Inflammatory macrophage treated with lipopolysaccharide for 4 hours (primary cell): ENCODE results near the gene LMLN.
A peak's percentile ranks its signal among the peaks of the same experiment; 100 is the strongest.
"Not testable (repeated sequence)": the region's sequence is repeated elsewhere in the genome, so short reads cannot be mapped to it uniquely, and the experiment has no call there.

Source experiments
- DNase-seq: peaks from one replicate; pipeline ENCODE4 v3.0.0-alpha.2; 2020

Gene LMLN

DNA sequence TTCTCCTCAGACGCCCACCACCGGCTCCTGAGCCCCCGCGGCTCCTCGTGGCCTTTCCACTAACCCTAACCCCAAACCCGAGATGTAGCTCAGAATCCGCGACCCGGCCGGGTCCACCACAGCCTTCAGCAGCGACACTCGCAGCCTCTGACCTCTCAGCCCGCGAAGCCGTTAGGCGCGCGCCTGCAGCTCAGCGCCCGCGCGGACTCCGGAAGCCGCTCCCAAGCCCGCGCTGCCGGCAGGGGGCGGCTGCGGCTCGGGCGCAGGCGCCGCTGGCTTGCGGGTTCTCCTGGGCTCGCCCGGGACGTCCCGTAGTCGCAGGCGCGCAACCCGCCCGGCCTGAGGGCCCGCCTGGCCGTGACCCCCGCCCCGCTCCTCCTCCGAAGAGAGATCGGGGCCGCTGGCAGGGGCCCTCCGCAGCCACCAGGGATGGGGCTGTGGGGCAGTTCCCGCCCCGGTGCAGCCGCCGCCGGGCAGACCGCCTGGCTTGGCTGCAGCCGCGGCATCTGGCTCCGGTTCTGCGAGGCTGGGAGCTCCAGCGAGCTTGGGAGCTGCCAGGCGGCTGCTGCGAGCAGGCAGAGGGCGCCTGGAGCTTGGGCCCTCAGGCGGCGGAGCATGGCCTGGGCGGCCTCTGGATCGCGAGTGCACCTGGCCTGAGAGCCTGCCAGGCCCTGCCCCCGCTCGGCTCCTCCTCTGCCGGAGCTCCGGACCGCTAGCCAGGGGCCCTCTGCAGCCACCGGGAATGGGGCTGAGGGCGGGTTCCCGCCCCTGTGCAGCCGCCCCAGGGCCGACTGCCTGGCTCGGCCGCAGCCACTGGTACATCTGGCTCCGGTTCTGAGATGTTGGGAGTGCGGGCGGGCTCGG is 120.7 kb downstream of the LMLN start:
- DNase-seq: peak; percentile 87

DNA sequence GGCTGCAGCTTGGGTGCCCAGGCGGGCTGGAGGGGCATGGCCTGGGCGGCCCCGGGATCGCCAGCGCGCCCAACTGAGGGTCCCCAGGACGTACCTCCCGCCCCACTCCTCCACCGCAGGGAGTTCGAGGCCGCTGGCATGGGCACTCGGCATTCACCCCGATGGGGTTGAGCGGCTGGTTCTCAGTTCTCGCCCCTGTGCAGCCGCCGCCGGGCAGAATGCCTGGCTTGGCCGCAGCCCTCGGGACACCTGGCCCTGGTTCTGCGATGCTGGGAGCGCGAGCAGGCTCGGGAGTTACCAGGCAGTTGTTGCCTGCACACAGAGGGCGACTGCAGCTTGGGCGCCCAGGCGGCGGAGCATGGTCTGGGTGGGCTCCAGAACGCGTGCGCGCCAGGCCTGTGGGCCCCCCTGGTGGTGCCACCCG is 121.4 kb downstream of the LMLN start:
- DNase-seq: no peak

DNA sequence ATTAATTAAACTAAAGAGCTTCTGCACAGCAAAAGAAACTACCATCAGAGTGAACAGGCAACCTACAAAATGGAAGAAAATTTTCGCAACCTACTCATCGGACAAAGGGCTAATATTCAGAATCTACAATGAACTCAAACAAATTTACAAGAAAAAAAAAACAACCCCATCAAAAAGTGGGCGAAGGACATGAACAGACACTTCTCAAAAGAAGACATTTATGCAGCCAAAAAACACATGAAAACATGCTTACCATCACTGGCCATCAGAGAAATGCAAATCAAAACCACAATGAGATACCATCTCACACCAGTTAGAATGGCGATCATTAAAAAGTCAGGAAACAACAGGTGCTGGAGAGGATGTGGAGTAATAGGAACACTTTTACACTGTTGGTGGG is 122.2 kb downstream of the LMLN start:
- not testable (repeated sequence) for DNase-seq

DNA sequence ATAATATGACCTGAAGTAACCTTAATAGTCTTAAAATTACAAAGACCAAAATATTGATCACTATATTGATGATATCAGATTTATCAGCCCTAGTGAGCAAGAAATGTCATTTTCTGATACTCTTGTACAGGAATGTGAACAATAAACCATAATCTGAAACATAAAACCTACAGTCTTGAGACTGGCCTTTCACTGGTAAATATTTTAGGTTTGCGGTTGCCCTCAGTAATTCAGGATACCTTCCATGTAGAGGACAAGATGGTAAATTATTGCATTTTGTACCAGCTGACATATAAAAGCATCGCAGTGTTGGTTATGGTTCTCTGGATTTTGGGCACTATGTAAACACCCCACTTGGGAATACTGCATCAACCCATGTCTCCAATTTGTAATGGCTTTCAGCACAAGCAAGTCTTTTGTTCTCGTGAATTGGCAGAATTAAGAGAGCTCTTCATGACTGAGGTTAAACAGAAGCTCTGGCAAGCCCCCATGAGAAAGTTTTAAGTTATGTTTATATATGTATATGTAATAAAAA is 128.5 kb downstream of the LMLN start:
- DNase-seq: no peak

GRCh38 chr3:198090795-198091332 is 130.8 kb downstream of the LMLN start:
- DNase-seq: no peak

DNA sequence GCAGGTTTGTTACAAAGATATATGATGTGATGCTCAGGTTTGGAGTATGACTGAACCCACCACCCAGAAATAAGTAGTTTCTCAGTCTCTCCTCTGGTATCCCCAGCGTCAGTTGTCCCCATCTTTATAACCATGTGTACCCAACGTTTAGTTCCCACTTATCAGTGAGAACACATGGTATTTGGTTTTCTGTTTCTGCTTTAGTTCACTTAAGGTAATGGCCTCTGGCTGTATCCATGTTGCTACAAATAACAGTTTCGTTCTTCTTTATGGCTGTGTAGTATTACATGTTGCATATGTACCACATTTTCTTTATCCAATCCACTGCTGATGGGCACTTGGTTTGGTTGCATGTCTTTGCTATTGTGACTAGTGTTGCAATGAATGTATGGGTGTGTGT is 132.3 kb downstream of the LMLN start:
- no peak for DNase-seq

DNA sequence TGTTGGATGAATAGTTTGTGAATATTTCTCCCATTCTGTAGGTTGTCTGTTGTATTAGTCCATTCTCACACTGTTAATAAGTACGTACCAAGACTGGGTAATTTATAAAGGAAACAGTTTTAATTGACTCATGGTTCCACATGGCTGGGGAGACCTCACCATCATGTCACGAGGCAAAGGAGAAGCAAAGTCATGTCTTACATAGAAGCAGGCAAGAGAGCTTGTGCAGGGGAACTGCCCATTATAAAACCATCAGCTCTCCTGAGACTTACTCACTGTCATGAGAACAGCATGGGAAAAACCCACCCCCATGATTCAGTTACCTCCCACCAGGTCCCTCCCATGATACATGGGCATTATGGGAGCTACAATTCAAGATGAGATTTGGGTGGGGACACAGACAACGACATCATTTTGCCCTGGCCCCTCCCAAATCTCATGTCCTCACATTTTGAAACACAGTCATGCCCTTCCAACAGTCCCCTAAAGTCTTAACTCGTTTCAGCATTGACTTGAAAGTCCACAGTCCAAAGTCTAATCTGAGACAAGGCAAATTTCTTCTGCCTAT is 133.2 kb downstream of the LMLN start:
- DNase-seq: peak; percentile 78
